GM12892 (cell line): Measurements from ENCODE around the gene RETREG1.

Source experiments
- POLR2A ChIP-seq: IDR thresholded peaks from 2 replicates; pipeline ENCODE4 v1.6.1; 2011; ENCODE audit warnings: low read depth, low read length, control low read depth
- POLR2AphosphoS5 ChIP-seq: IDR thresholded peaks from 2 replicates; pipeline ENCODE4 v1.6.1; 2011; ENCODE audit warnings: low read depth, low read length, control low read depth
- TAF1 ChIP-seq: IDR thresholded peaks from 2 replicates; pipeline ENCODE4 v1.6.1; 2011; ENCODE audit warnings: low read depth, mild to moderate bottlenecking, control low read depth, low read length, borderline replicate concordance

GRCh38 chr5:16570121-16570815 is 46.5 kb downstream of the RETREG1 start:
- TF ChIP-seq POLR2AphosphoS5 (no peak), TAF1 (no peak), POLR2A (no peak)
